DOHH2 (cell line): ENCODE measurements around the gene IL31.

Experiments used
- H3F3A ChIP-seq: fragments of 200-600 bp; sonication (generic), shearing (Covaris generic); 2 replicates; pipeline ENCODE4 v1.6.0; 2016; ENCODE audit warnings: antibody characterized with exemption, mild to moderate bottlenecking; ENCODE audit not compliant: control insufficient read depth, insufficient read depth
- H3K27ac ChIP-seq: fragments of 200-600 bp; sonication (generic); 2 replicates; pipeline ENCODE4 v1.5.1; 2014; ENCODE audit warnings: low read depth, mild to moderate bottlenecking, low read length, moderate library complexity
- H3K27me3 ChIP-seq: fragments of 200-600 bp; sonication (generic); 2 replicates; pipeline ENCODE4 v1.6.1; 2014; ENCODE audit warnings: mild to moderate bottlenecking, low read length, mixed read lengths; ENCODE audit not compliant: control insufficient read depth
- H3K36me3 ChIP-seq: fragments of 200-600 bp; sonication (generic); 2 replicates; pipeline ENCODE4 v1.6.1; 2014; ENCODE audit warnings: mild to moderate bottlenecking, low read length, moderate library complexity, mixed read lengths; ENCODE audit not compliant: control insufficient read depth
- H3K4me1 ChIP-seq: fragments of 200-600 bp; sonication (generic); 2 replicates; pipeline ENCODE4 v1.6.1; 2014; ENCODE audit warnings: mild to moderate bottlenecking, low read length, mixed read lengths; ENCODE audit not compliant: control insufficient read depth
- H3K4me2 ChIP-seq: fragments of 200-600 bp; sonication (generic); 2 replicates; pipeline ENCODE4 v1.6.0; 2014; ENCODE audit warnings: mild to moderate bottlenecking, low read length, moderate library complexity
- H3K4me3 ChIP-seq: fragments of 200-600 bp; sonication (generic); 2 replicates; pipeline ENCODE4 v1.5.1; 2014; ENCODE audit warnings: mild to moderate bottlenecking, low read length, mixed read lengths
- H3K79me2 ChIP-seq: fragments of 200-600 bp; sonication (generic); 2 replicates; pipeline ENCODE4 v1.6.1; 2014; ENCODE audit warnings: mild to moderate bottlenecking, low read length, mixed read lengths; ENCODE audit not compliant: control insufficient read depth
- H3K9me2 ChIP-seq: fragments of 200-600 bp; sonication (generic); replicated peaks from 2 replicates; pipeline ENCODE4 v1.6.1; 2014; ENCODE audit warnings: mild to moderate bottlenecking, low read length, mixed read lengths; ENCODE audit not compliant: control insufficient read depth
- H3K9me3 ChIP-seq: fragments of 200-600 bp; sonication (generic); 2 replicates; pipeline ENCODE4 v1.6.1; 2014; ENCODE audit warnings: antibody characterized with exemption, low read length, mixed read lengths; ENCODE audit not compliant: control insufficient read depth, insufficient read depth
- H4K20me1 ChIP-seq: fragments of 200-600 bp; sonication (generic); 2 replicates; pipeline ENCODE4 v1.6.0; 2014; ENCODE audit warnings: low read depth, mild to moderate bottlenecking, antibody characterized with exemption, low read length, moderate library complexity; ENCODE audit not compliant: control insufficient read depth, insufficient read depth
- CTCF ChIP-seq: fragments of 200-600 bp; sonication (generic); IDR thresholded peaks from one replicate; pipeline ENCODE4 v1.5.1; 2014; ENCODE audit warnings: antibody characterized with exemption, mild to moderate bottlenecking, low read depth, low read length; ENCODE audit not compliant: poor library complexity, severe bottlenecking
- EZH2phosphoT487 ChIP-seq: fragments of 200-600 bp; sonication (generic); IDR thresholded peaks from 2 replicates; pipeline ENCODE4 v1.6.1; 2017; ENCODE audit warnings: borderline replicate concordance, mild to moderate bottlenecking, antibody characterized with exemption, low read length, moderate library complexity, mixed read lengths

Gene IL31

GRCh38 chr12:122200541-122201175, 26.6 kb upstream of the IL31 start:
- no peaks in the 10 kb centered on the region for H3K36me3 ChIP-seq
- H3K4me1 ChIP-seq = peaks cover 28% of the 10 kb centered on the region
- no peak overlapping the region for H3K27ac ChIP-seq
- peaks cover 8% of the 10 kb centered on the region; the same call in 1 of the 2 replicates for H3F3A ChIP-seq
- H3K9me2 ChIP-seq = no peaks in the 10 kb centered on the region
- TF ChIP-seq CTCF (no peak), EZH2phosphoT487 (no peak)
- peaks cover 46% of the 10 kb centered on the region for H3K27me3 ChIP-seq
- H3K9me3 ChIP-seq = no peaks in the 10 kb centered on the region
- H3K79me2 ChIP-seq = no peaks in the 10 kb centered on the region
- H3K4me3 ChIP-seq = no peak overlapping the region
- peaks cover 4% of the 10 kb centered on the region; the same call in 1 of the 2 replicates for H4K20me1 ChIP-seq
- no peak overlapping the region for H3K4me2 ChIP-seq

GRCh38 chr12:122199484-122200355, 25.7 kb upstream of the IL31 start:
- no peak for TF ChIP-seq CTCF
- TF ChIP-seq EZH2phosphoT487 = no peak
- Histone ChIP-seq H3K27me3 (peaks cover 36% of the 10 kb centered on the region), H3K9me2 (no peaks in the 10 kb centered on the region), H3K4me1 (peaks cover 27% of the 10 kb centered on the region), H3K27ac (no peak overlapping the region), H3K79me2 (no peaks in the 10 kb centered on the region), H3F3A (peaks cover 5% of the 10 kb centered on the region; the same call in 1 of the 2 replicates), H3K9me3 (no peaks in the 10 kb centered on the region), H3K4me3 (no peak overlapping the region), H3K4me2 (no peak overlapping the region), H3K36me3 (no peaks in the 10 kb centered on the region), H4K20me1 (no peaks in the 10 kb centered on the region)

GRCh38 chr12:122197612-122197966, 23.6 kb upstream of the IL31 start:
- TF ChIP-seq CTCF (no peak), EZH2phosphoT487 (no peak)
- Histone ChIP-seq H3K79me2 (no peaks in the 10 kb centered on the region), H3K4me3 (no peak overlapping the region), H3K27me3 (peaks cover 16% of the 10 kb centered on the region), H3K4me2 (no peak overlapping the region), H3F3A (peaks cover 5% of the 10 kb centered on the region; the same call in 1 of the 2 replicates), H3K27ac (no peak overlapping the region), H4K20me1 (no peaks in the 10 kb centered on the region), H3K36me3 (no peaks in the 10 kb centered on the region), H3K9me2 (no peaks in the 10 kb centered on the region), H3K4me1 (peaks cover 12% of the 10 kb centered on the region), H3K9me3 (no peaks in the 10 kb centered on the region)
